BLaER1 treated with 17β-estradiol and CSF1 and Interleukin-3, amounts not matched to agents 10 nM and 100 nM (cell line): ENCODE measurements around the gene OR13A1.
"Not testable (repeated sequence)": the region's sequence is repeated elsewhere in the genome, so short reads cannot be mapped to it uniquely, and the experiment has no call there.

ENCODE experiments used
- H3K27ac ChIP-seq, 11 experiments: shearing (Covaris generic); formaldehyde crosslinking; 2 replicates each; pipeline ENCODE4 v1.8.1; 2022
- H3K27me3 ChIP-seq, 11 experiments: shearing (Covaris generic); formaldehyde crosslinking; 2 replicates each; pipeline ENCODE4 v1.8.1; 2022
- H3K36me3 ChIP-seq, 11 experiments: shearing (Covaris generic); formaldehyde crosslinking; 2 replicates each; pipeline ENCODE4 v1.8.1; 2022
- H3K4me1 ChIP-seq, 10 experiments: shearing (Covaris generic); formaldehyde crosslinking; 2 replicates each; pipeline ENCODE4 v1.8.1; 2022
- H3K4me2 ChIP-seq, 11 experiments: shearing (Covaris generic); formaldehyde crosslinking; 2 replicates each; pipeline ENCODE4 v1.8.1; 2022
- H3K4me3 ChIP-seq, 10 experiments: shearing (Covaris generic); formaldehyde crosslinking; 2 replicates each; pipeline ENCODE4 v1.8.1; 2022
- H3K9ac ChIP-seq, 11 experiments: shearing (Covaris generic); formaldehyde crosslinking; 2 replicates each; pipeline ENCODE4 v1.8.1; 2022
- H3K9me3 ChIP-seq, 11 experiments: shearing (Covaris generic); formaldehyde crosslinking; replicated peaks in 1 of 11; 2 replicates each; pipeline ENCODE4 v1.8.1; 2022
- H4K20me1 ChIP-seq, 11 experiments: shearing (Covaris generic); formaldehyde crosslinking; 2 replicates each; pipeline ENCODE4 v1.8.1; 2022
- Cebpa-rat ChIP-seq, 11 experiments: shearing (Covaris generic); IDR thresholded peaks; 2 replicates each; pipeline ENCODE4 v1.8.1; 2022

OR13A1 gene

GRCh38 chr10:45261946-45262345 is 53.5 kb downstream of the OR13A1 start:
- no peak overlapping the region for H3K27ac ChIP-seq
- peaks cover 0 to 15% (median 3%) of the 10 kb centered on the region in 11 experiments; a peak in 6 of 22 replicates for H3K9me3 ChIP-seq
- H3K9ac ChIP-seq: no peak overlapping the region
- H3K4me2 ChIP-seq: no peak overlapping the region
- H4K20me1 ChIP-seq: no peaks in the 10 kb centered on the region
- no peak overlapping the region for H3K4me3 ChIP-seq
- no peak for TF ChIP-seq Cebpa-rat (IDR thresholded peaks at IDR 0.05)
- no peaks in the 10 kb centered on the region for H3K4me1 ChIP-seq
- H3K27me3 ChIP-seq: no peaks in the 10 kb centered on the region
- H3K36me3 ChIP-seq: no peaks in the 10 kb centered on the region

- no peaks in the 10 kb centered on the region for H3K4me1 ChIP-seq
- no peaks in the 10 kb centered on the region for H3K36me3 ChIP-seq
- peaks cover 0 to 15% (median 3%) of the 10 kb centered on the region in 11 experiments; a peak in 6 of 22 replicates for H3K9me3 ChIP-seq
- no peak overlapping the region for H3K27ac ChIP-seq
- H3K9ac ChIP-seq: no peak overlapping the region
- no peak for TF ChIP-seq Cebpa-rat (IDR thresholded peaks at IDR 0.05)
- no peak overlapping the region for H3K4me2 ChIP-seq
- H3K4me3 ChIP-seq: no peak overlapping the region
- H4K20me1 ChIP-seq: no peaks in the 10 kb centered on the region
- H3K27me3 ChIP-seq: no peaks in the 10 kb centered on the region
Measured at GRCh38 chr10:45261243-45261775, 54.1 kb downstream of the OR13A1 start.

- not testable (repeated sequence) for H3K4me1 ChIP-seq
Measured at GRCh38 chr10:45260635-45261034, 54.8 kb downstream of the OR13A1 start.

DNA sequence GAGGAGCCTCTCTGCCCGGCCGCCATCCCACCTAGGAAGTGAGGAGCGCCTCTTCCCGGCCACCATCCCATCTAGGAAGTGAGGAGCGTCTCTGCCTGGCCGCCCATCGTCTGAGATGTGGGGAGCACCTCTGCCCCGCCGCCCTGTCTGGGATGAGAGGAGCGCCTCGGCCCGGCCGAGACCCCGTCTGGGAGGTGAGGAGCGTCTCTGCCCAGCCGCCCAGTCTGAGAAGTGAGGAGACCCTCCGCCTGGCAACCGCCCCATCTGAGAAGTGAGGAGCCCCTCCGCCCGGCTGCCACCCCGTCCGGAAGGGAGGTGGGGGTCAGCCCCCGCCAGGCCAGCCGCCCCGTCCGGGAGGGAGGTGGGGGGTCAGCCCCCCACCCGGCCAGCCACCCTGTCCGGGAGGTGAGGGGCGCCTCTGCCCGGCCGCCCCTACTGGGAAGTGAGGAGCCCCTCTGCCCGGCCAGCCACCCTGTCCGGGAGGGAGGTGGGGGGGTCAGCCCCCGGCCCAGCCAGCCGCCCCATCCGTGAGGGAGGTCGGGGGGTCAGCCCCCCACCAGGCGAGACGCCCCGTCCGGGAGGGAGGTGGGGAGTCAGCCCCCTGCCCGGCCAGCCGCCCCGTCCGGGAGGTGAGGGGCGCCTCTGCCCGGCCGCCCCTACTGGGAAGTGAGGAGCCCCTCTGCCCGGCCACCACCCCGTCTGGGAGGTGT is 55.5 kb downstream of the OR13A1 start:
- H3K4me3 ChIP-seq, H3K4me1 ChIP-seq, H3K36me3 ChIP-seq, H3K4me2 ChIP-seq, H3K27ac ChIP-seq, H3K9ac ChIP-seq, H4K20me1 ChIP-seq, H3K27me3 ChIP-seq: not testable (repeated sequence)
- peaks cover 0 to 13% (median 0%) of the 10 kb centered on the region in 11 experiments; a peak in 3 of 22 replicates for H3K9me3 ChIP-seq

More at GRCh38 chr10:45260635-45261034, 54.8 kb downstream of the OR13A1 start:
- peaks cover 0 to 13% (median 0%) of the 10 kb centered on the region in 11 experiments; a peak in 5 of 22 replicates for H3K9me3 ChIP-seq
- not testable (repeated sequence) for H3K36me3 ChIP-seq, H3K4me3 ChIP-seq, H3K27ac ChIP-seq, H3K9ac ChIP-seq, H3K4me2 ChIP-seq, H4K20me1 ChIP-seq, H3K27me3 ChIP-seq

DNA sequence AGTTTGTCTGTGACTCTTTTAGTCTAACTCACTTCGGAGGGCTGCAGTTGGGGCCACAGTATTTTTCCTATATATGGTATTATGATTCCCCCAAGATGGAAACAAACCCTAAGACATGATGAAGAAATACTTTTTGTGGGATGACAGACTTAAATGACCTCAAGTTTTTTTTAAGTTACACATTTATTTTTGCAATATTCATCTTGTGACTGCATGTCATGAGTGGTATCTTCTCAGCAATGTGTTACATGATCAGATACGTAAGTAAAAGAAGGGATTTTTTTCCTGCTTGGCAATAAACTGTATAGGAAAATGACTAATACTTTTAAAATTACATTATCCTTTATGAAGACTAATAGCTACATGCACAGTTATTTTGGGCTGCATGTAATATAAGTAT is 57.8 kb downstream of the OR13A1 start:
- Histone ChIP-seq H3K4me3 (no peak overlapping the region), H3K9ac (no peak overlapping the region), H3K36me3 (no peaks in the 10 kb centered on the region), H3K4me2 (no peak overlapping the region), H3K9me3 (no peaks in the 10 kb centered on the region), H3K27me3 (no peaks in the 10 kb centered on the region), H4K20me1 (no peaks in the 10 kb centered on the region), H3K4me1 (peaks cover 0 to 8% (median 0%) of the 10 kb centered on the region in 10 experiments; a peak in 2 of 20 replicates), H3K27ac (no peak overlapping the region)
- TF ChIP-seq Cebpa-rat (IDR thresholded peaks at IDR 0.05): no peak

- Histone ChIP-seq H3K9me3 (no peaks in the 10 kb centered on the region), H3K36me3 (no peaks in the 10 kb centered on the region), H3K4me3 (no peak overlapping the region), H3K9ac (no peak overlapping the region), H3K4me2 (no peak overlapping the region), H3K27ac (no peak overlapping the region), H4K20me1 (no peaks in the 10 kb centered on the region), H3K4me1 (peaks cover 0 to 9% (median 0%) of the 10 kb centered on the region in 10 experiments; a peak in 7 of 20 replicates), H3K27me3 (no peaks in the 10 kb centered on the region)
- TF ChIP-seq Cebpa-rat (IDR thresholded peaks at IDR 0.05): no peak
Measured at GRCh38 chr10:45256246-45256645, 59.2 kb downstream of the OR13A1 start.

GRCh38 chr10:45255706-45256105 is 59.7 kb downstream of the OR13A1 start:
- H3K36me3 ChIP-seq: no peaks in the 10 kb centered on the region
- TF ChIP-seq Cebpa-rat (IDR thresholded peaks at IDR 0.05): no peak
- no peaks in the 10 kb centered on the region for H3K27me3 ChIP-seq
- no peak overlapping the region for H3K4me3 ChIP-seq
- H3K9me3 ChIP-seq: 0 out of 22 replicates have a peak, but pooled peaks cover 0 to under 1% (median 0%) of the 10 kb centered on the region in 11 experiments
- peaks cover 2 to 15% (median 4%) of the 10 kb centered on the region in 10 experiments; a peak in 19 of 20 replicates for H3K4me1 ChIP-seq
- no peak overlapping the region for H3K4me2 ChIP-seq
- H4K20me1 ChIP-seq: no peaks in the 10 kb centered on the region
- no peak overlapping the region for H3K27ac ChIP-seq
- no peak overlapping the region for H3K9ac ChIP-seq

GRCh38 chr10:45254892-45255291 is 60.5 kb downstream of the OR13A1 start:
- H3K4me3 ChIP-seq: no peak overlapping the region
- no peak overlapping the region for H3K27ac ChIP-seq
- no peak overlapping the region for H3K4me2 ChIP-seq
- no peaks in the 10 kb centered on the region for H3K36me3 ChIP-seq
- no peaks in the 10 kb centered on the region for H3K27me3 ChIP-seq
- H3K9ac ChIP-seq: no peak overlapping the region
- peaks cover 8 to 22% (median 10%) of the 10 kb centered on the region in 10 experiments; a peak in 19 of 20 replicates for H3K4me1 ChIP-seq
- TF ChIP-seq Cebpa-rat (IDR thresholded peaks at IDR 0.05): no peak
- no peaks in the 10 kb centered on the region for H4K20me1 ChIP-seq
- 0 out of 22 replicates have a peak, but pooled peaks cover 0 to 4% (median 0%) of the 10 kb centered on the region in 11 experiments for H3K9me3 ChIP-seq

DNA sequence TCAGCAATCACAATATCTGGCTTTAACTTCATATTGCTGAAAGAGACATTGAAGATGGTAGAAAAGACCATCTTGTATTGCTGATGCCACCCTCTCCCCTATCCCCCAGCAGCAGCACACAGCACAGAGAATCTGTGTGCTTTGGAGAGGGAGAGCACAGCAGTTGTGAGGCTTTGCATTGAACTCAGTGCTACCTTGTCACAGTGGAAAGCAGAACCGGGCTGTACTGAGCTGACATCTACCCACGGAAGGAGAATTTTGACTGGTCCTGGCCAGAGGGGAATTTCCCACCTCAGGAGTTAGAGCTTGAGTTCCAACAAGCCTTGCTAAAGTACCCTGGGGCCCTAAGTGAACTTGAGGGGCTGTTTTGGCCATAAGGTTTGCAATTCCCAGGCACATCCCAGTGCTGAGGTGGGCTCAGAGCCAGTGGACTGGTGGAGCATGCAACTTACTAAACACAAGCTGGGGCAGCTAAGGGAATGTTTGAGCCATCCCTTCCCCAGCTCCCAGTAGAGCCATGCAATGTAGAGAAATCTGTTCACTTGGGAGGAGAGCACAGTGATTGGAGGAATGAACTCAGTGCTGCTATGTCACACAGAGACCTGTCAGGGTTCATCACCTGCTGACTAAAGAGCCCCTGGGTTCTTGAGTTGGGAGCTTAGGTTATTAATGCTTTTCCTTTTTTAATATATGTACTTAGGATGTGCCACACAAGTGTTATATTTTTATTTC is 62.1 kb downstream of the OR13A1 start:
- no peak overlapping the region for H3K9ac ChIP-seq
- H3K4me1 ChIP-seq: peaks cover 8 to 25% (median 11%) of the 10 kb centered on the region in 10 experiments; a peak in 19 of 20 replicates
- no peak for TF ChIP-seq Cebpa-rat (IDR thresholded peaks at IDR 0.05)
- 0 out of 22 replicates have a peak, but pooled peaks cover 0 to 4% (median 0%) of the 10 kb centered on the region in 11 experiments for H3K9me3 ChIP-seq
- no peak overlapping the region for H3K4me3 ChIP-seq
- peak overlapping the region in 2 of 11 experiments; percentile 6 to 41; a peak in 2 of 22 replicates for H3K4me2 ChIP-seq
- H4K20me1 ChIP-seq: no peaks in the 10 kb centered on the region
- no peaks in the 10 kb centered on the region for H3K36me3 ChIP-seq
- no peak overlapping the region for H3K27ac ChIP-seq
- no peaks in the 10 kb centered on the region for H3K27me3 ChIP-seq
